ENCODE measurements around the gene ACTA1.

GRCh38 chr1:229445828-229446227 lies 11.9 kb upstream of the ACTA1 start:
- TF ChIP-seq CTCF (optimal IDR thresholded peaks at IDR 0.05 in 1 of 3, IDR thresholded peaks at IDR 0.05 in 1 of 3, conservative IDR thresholded peaks at IDR 0.05 in 1 of 3; ENCODE audit: extremely low read depth in 1 of 3, insufficient read depth in 2 of 3, low read length in 3 of 3) (no peak), EZH2 (IDR thresholded peaks at IDR 0.05; ENCODE audit: low read length) (no peak)
